Smooth muscle cell (in vitro differentiated cells): ENCODE measurements around the gene SLC25A1. TPM values are rescaled to one million over a fixed set of nuclear protein-coding genes. Genes with fewer than 3 reads are reported as not detected.

Source experiments
- DNase-seq: peaks from one replicate; lab custom pipeline; 2025; ENCODE audit not compliant: unreplicated experiment; lab: John Stamatoyannopoulos, UW
- H2AFZ ChIP-seq: fragments of 200-600 bp; sonication (generic); 2 replicates; pipeline ENCODE4 v1.6.0; 2016; ENCODE audit warnings: antibody characterized with exemption, low read depth, mild to moderate bottlenecking
- H3F3A ChIP-seq: fragments of 200-600 bp; sonication (generic); 2 replicates; pipeline ENCODE4 v1.6.0; 2017; ENCODE audit warnings: antibody characterized with exemption, low read depth
- H3K27ac ChIP-seq: fragments of 200-600 bp; sonication (generic); 2 replicates; pipeline ENCODE4 v1.5.1; 2016; ENCODE audit warnings: low read depth, mild to moderate bottlenecking
- H3K27me3 ChIP-seq: fragments of 200-600 bp; sonication (generic); 2 replicates; pipeline ENCODE4 v1.6.1; 2016; ENCODE audit warnings: low read depth, mild to moderate bottlenecking
- H3K36me3 ChIP-seq: fragments of 200-600 bp; sonication (generic); 2 replicates; pipeline ENCODE4 v1.5.1; 2016; ENCODE audit warnings: low read depth
- H3K4me1 ChIP-seq: fragments of 200-600 bp; sonication (generic); 2 replicates; pipeline ENCODE4 v1.5.1; 2016; ENCODE audit warnings: low read depth
- H3K4me2 ChIP-seq: fragments of 200-600 bp; sonication (generic); 2 replicates; pipeline ENCODE4 v1.6.0; 2016; ENCODE audit warnings: mild to moderate bottlenecking
- H3K4me3 ChIP-seq: fragments of 200-600 bp; sonication (generic); 2 replicates; pipeline ENCODE4 v1.5.1; 2016; ENCODE audit warnings: mild to moderate bottlenecking
- H3K79me2 ChIP-seq: fragments of 200-600 bp; sonication (generic); 2 replicates; pipeline ENCODE4 v1.6.0; 2016; ENCODE audit warnings: low read depth, mild to moderate bottlenecking
- H3K9ac ChIP-seq: fragments of 200-600 bp; sonication (generic); 2 replicates; pipeline ENCODE4 v1.6.0; 2016; ENCODE audit warnings: low read depth
- H3K9me3 ChIP-seq: fragments of 200-600 bp; sonication (generic); replicated peaks from 2 replicates; pipeline ENCODE4 v1.5.1; 2016; ENCODE audit warnings: low read depth
- H4K20me1 ChIP-seq: fragments of 200-600 bp; sonication (generic); 2 replicates; pipeline ENCODE4 v1.6.0; 2016; ENCODE audit warnings: low read depth
- WGBS: methylation state at CpG from one replicate; pipeline ENCODE4 v1.1.7; 2016; ENCODE audit warnings: low lambda C conversion rate; 5-methylcytosine and 5-hydroxymethylcytosine counted together
- polyA plus RNA-seq: library from polyadenylated mRNA; unstranded; fragments of >200 nt; fragmentation: Nextera tagmentation; extraction: Ambion mirVana; gene quantifications from 2 replicates; pipeline ENCODE4 v1.2.1, GENCODE V29; 2016
- total RNA-seq: library from RNA; depleted of rRNA; stranded (reverse); fragments of >200 nt; gene quantifications from 2 replicates; pipeline ENCODE4 v1.2.3, GENCODE V29; 2014
- TF ChIP-seq, protein P1 (sequence below): fragments of 200-600 bp; sonication (generic); IDR thresholded peaks from 2 replicates; pipeline ENCODE4 v1.5.1; 2017; ENCODE audit warnings: borderline replicate concordance, mild to moderate bottlenecking, antibody characterized with exemption; ENCODE audit not compliant: insufficient read depth, poor library complexity, severe bottlenecking

The SLC25A1 gene
- 56.5 and 75.6 TPM in 2 replicates for total RNA-seq
- polyA plus RNA-seq = 182 and 204 TPM in 2 replicates

DNA sequence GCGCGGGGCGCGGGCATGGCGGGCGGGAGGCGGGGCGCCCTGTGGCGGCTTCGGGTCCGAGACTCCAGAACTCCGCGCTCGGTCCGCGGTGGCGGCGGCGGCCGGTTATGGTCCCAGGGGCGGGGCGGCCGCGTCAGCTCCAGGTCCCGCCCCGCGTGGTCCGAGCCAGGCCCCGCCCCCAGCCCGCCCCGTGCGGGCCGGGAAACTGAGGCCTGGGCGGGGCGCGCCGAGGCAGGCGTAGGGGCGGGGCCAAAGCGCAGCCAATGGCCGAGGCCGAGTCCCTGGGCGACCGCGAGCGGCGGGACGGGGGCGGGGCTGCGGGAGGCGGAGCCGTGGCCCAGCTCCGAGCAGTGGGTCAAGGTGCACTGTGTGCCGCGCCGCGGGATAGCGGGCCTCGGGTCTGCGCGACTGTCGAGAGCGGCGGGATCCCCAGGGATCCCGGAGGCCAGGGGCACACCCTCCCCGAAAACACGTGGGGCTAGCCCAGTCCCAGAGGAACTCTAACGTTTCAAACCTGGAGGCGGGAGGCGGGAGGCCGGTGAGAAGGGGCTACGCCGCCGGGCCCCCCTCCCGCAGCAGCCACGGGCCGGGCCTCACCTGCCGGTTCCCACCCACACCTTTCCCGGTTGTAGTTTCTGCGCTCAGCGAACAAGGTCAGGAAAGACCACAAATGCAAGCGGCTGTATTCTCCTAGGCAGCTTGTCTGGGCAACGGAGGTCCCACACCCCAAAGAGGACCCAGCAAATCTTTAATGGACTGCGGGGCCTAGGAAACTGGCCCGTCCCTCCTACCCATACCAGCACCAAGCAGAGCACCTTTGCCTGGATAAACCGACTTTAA, at the start of gene SLC25A1:
Gene SLC25A1, minus strand, starts transcription at position 80 of the 840 bp plus-strand sequence. Its CDS starts 63 bp downstream, at position 17.
- Histone ChIP-seq H3F3A (no peaks in the 10 kb centered on the region), H4K20me1 (peaks cover 39% of the 10 kb centered on the region), H2AFZ (peak within 1 kb of the TSS; percentile 43), H3K9ac (peak within 1 kb of the TSS; percentile 66), H3K79me2 (peaks cover 22% of the 10 kb centered on the region), H3K4me3 (peak within 1 kb of the TSS; percentile 94), H3K27me3 (no peaks in the 10 kb centered on the region), H3K4me2 (peak within 1 kb of the TSS; percentile 98), H3K36me3 (no peaks in the 10 kb centered on the region), H3K9me3 (no peaks in the 10 kb centered on the region), H3K4me1 (peaks cover 5% of the 10 kb centered on the region), H3K27ac (peak within 1 kb of the TSS; percentile 4)
- DNase-seq = peak; percentile 63
- WGBS = 2% methylated on average over 21 of the region's 86 CpGs
- TF ChIP-seq, protein P1, sequence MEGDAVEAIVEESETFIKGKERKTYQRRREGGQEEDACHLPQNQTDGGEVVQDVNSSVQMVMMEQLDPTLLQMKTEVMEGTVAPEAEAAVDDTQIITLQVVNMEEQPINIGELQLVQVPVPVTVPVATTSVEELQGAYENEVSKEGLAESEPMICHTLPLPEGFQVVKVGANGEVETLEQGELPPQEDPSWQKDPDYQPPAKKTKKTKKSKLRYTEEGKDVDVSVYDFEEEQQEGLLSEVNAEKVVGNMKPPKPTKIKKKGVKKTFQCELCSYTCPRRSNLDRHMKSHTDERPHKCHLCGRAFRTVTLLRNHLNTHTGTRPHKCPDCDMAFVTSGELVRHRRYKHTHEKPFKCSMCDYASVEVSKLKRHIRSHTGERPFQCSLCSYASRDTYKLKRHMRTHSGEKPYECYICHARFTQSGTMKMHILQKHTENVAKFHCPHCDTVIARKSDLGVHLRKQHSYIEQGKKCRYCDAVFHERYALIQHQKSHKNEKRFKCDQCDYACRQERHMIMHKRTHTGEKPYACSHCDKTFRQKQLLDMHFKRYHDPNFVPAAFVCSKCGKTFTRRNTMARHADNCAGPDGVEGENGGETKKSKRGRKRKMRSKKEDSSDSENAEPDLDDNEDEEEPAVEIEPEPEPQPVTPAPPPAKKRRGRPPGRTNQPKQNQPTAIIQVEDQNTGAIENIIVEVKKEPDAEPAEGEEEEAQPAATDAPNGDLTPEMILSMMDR = no peak

DNA sequence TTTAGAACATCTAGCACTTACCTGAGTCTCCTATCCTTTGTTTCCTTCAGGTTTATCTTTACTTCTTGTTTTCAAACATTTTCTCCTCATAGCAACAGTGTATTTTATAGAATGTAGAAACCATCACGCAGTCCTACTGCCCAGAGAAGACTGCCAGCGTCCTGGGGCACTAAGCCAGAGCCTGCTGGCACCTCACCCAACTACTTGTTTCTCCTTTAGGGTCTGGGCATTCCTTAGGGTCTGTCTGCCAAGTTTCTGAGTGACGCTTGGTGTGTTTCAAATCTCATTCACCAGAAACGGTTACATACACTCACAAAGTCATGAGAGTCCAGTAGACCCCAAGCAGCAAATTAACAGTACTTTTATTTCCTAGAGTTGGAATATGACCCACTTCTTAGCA, 49.6 kb upstream of the SLC25A1 start:
- no peaks in the 10 kb centered on the region for H3K4me1 ChIP-seq
- no peak overlapping the region for H3K27ac ChIP-seq
- H3K27me3 ChIP-seq = no peaks in the 10 kb centered on the region
- no peaks in the 10 kb centered on the region for H3F3A ChIP-seq
- H3K79me2 ChIP-seq = no peaks in the 10 kb centered on the region
- no peaks in the 10 kb centered on the region for H4K20me1 ChIP-seq
- no peaks in the 10 kb centered on the region for H3K36me3 ChIP-seq
- H3K4me3 ChIP-seq = no peak overlapping the region
- no peak overlapping the region for H3K9ac ChIP-seq
- no peak overlapping the region for H2AFZ ChIP-seq
- H3K4me2 ChIP-seq = no peak overlapping the region
- no peak for DNase-seq
- TF ChIP-seq, protein P1 = no peak
- 94% methylated on average over 4 of the region's 4 CpGs for WGBS
- no peaks in the 10 kb centered on the region for H3K9me3 ChIP-seq

DNA sequence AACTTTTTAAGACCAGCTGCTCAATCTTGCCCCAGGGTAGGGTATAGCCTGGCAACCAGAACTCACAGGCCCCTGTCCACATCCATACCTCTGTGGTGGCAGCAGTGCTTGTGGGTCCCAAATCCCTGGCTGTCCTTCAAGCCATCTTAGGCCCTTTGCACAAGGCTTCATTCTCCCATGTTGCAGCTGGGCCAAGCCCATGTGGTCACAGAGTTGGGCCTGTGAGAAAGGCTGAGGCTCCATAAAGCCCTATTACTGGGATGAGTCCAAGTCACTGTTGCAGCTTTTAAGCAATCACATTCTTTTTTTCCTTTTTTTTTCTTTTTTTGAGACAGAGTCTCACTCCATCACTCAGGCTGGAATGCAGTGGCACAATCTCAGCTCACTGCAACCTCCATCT, 47.9 kb upstream of the SLC25A1 start:
- H3K27me3 ChIP-seq = no peaks in the 10 kb centered on the region
- H3K27ac ChIP-seq = no peak overlapping the region
- TF ChIP-seq, protein P1 = no peak
- no peaks in the 10 kb centered on the region for H3K9me3 ChIP-seq
- peaks cover 6% of the 10 kb centered on the region for H3K36me3 ChIP-seq
- no peak overlapping the region for H3K9ac ChIP-seq
- H3K4me1 ChIP-seq = no peaks in the 10 kb centered on the region
- H3K79me2 ChIP-seq = no peaks in the 10 kb centered on the region
- no peak for DNase-seq
- H3F3A ChIP-seq = no peaks in the 10 kb centered on the region
- H4K20me1 ChIP-seq = no peaks in the 10 kb centered on the region
- H3K4me3 ChIP-seq = no peak overlapping the region
- H2AFZ ChIP-seq = no peak overlapping the region
- H3K4me2 ChIP-seq = no peak overlapping the region

DNA sequence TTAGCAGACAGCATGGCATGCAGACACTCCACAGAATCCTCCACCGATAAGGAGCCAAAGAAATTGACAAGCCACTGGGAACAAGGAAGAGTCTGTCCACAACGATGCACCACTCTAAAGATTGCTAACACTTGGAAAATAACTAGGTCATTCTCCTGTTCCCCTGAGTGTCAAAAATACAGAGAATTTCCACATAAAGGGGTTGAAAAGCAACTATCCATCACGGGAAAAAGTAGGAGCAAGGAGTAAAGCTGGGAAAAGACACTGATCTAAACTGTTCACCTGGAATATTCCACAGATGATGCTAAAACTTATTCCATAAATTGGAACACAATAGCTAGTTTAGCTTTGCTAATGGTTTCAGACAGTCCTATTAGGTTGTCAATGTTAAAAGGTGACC, 47.0 kb upstream of the SLC25A1 start:
- no peaks in the 10 kb centered on the region for H3K4me1 ChIP-seq
- no peaks in the 10 kb centered on the region for H4K20me1 ChIP-seq
- peaks cover 6% of the 10 kb centered on the region for H3K36me3 ChIP-seq
- no peak overlapping the region for H3K4me2 ChIP-seq
- no peak overlapping the region for H3K4me3 ChIP-seq
- H3F3A ChIP-seq = no peaks in the 10 kb centered on the region
- no peak overlapping the region for H3K27ac ChIP-seq
- TF ChIP-seq, protein P1 = no peak
- H3K27me3 ChIP-seq = no peaks in the 10 kb centered on the region
- H2AFZ ChIP-seq = no peak overlapping the region
- no peak overlapping the region for H3K9ac ChIP-seq
- DNase-seq = no peak
- no peaks in the 10 kb centered on the region for H3K9me3 ChIP-seq
- H3K79me2 ChIP-seq = no peaks in the 10 kb centered on the region
- 96% methylated on average over 3 of the region's 3 CpGs for WGBS
